ENCODE data around the gene TBC1D30. TPM values are rescaled to one million over a fixed set of nuclear protein-coding genes. Genes with fewer than 3 reads are reported as not detected.

TBC1D30 gene
- total and polyA plus RNA-seq, 4 donors = 0.46 to 2.2 (median 0.70) TPM

DNA sequence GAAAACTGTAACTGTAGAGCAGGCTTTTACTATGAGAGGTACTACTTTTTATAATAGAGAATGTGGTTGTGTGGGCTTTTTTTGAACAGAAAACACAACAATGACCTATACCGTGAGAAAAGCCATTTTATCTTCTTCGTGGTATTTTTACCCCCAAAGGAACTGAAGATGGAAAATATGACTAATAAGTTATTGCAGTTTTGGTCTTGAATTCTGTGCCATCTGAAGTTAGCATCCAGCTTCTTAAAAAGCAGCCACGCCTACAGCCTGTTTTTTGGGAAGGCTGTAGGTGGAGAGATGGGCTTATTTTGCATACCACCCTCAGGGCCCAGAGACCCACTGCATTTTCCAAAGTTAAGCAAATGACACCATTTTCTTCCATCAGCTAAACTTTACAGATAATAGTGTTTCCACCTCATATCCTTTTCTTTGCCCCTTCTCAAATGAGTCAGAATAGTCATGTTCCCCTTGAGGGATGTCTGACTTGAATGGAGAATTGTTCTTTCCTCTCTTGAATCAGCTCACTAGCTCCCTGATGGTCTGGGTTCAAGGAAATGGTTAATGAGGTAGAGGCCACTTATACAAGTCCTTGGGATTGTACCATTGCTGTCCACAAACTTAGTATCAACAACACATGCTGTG is 53.0 kb downstream of the TBC1D30 start:
- H3K9ac ChIP-seq (ENCODE audit: low read depth in 1 of 2, low read length in 2 of 2) = no peak overlapping the region

More for the DNA sequence above, 53.0 kb downstream of the TBC1D30 start:
- Histone ChIP-seq H3K4me3 (ENCODE audit: low read depth in 1 of 3, low read length in 3 of 3) (no peak overlapping the region), H3K9me3 (ENCODE audit: control insufficient read depth in 4 of 4, low read length in 3 of 4) (no peaks in the 10 kb centered on the region), H3K36me3 (ENCODE audit: control insufficient read depth in 4 of 4, insufficient read depth in 3 of 4, low read depth in 1 of 4, low read length in 3 of 4) (no peaks in the 10 kb centered on the region), H3K27me3 (ENCODE audit: control insufficient read depth in 4 of 4, insufficient read depth in 4 of 4, low read length in 3 of 4) (no peaks in the 10 kb centered on the region), H3K4me1 (ENCODE audit: control insufficient read depth in 4 of 4, insufficient read depth in 4 of 4, low read length in 3 of 4) (no peaks in the 10 kb centered on the region), H3K27ac (ENCODE audit: low read depth in 1 of 2, low read length in 2 of 2) (no peak overlapping the region)
- TF ChIP-seq FOXA1 (IDR thresholded peaks at IDR 0.05) (no peak), GABPA (IDR thresholded peaks at IDR 0.05 in 1 of 2, conservative IDR thresholded peaks at IDR 0.05 in 1 of 2) (no peak), FOXA2 (IDR thresholded peaks at IDR 0.05) (no peak), RXRA (IDR thresholded peaks at IDR 0.05) (no peak), TAF1 (conservative IDR thresholded peaks at IDR 0.05) (no peak), MAX (IDR thresholded peaks at IDR 0.05) (no peak), NR2F2 (IDR thresholded peaks at IDR 0.05) (no peak), JUND (IDR thresholded peaks at IDR 0.05) (no peak), HNF4A (conservative IDR thresholded peaks at IDR 0.05) (no peak), RAD21 (IDR thresholded peaks at IDR 0.05) (no peak), HNF4G (IDR thresholded peaks at IDR 0.05) (no peak)
- TF ChIP-seq, protein P1, sequence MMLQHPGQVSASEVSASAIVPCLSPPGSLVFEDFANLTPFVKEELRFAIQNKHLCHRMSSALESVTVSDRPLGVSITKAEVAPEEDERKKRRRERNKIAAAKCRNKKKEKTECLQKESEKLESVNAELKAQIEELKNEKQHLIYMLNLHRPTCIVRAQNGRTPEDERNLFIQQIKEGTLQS (IDR thresholded peaks at IDR 0.05) = no peak
- TF ChIP-seq, protein P2, sequence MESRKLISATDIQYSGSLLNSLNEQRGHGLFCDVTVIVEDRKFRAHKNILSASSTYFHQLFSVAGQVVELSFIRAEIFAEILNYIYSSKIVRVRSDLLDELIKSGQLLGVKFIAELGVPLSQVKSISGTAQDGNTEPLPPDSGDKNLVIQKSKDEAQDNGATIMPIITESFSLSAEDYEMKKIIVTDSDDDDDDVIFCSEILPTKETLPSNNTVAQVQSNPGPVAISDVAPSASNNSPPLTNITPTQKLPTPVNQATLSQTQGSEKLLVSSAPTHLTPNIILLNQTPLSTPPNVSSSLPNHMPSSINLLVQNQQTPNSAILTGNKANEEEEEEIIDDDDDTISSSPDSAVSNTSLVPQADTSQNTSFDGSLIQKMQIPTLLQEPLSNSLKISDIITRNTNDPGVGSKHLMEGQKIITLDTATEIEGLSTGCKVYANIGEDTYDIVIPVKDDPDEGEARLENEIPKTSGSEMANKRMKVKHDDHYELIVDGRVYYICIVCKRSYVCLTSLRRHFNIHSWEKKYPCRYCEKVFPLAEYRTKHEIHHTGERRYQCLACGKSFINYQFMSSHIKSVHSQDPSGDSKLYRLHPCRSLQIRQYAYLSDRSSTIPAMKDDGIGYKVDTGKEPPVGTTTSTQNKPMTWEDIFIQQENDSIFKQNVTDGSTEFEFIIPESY (IDR thresholded peaks at IDR 0.05) = no peak
- TF ChIP-seq, protein P3, sequence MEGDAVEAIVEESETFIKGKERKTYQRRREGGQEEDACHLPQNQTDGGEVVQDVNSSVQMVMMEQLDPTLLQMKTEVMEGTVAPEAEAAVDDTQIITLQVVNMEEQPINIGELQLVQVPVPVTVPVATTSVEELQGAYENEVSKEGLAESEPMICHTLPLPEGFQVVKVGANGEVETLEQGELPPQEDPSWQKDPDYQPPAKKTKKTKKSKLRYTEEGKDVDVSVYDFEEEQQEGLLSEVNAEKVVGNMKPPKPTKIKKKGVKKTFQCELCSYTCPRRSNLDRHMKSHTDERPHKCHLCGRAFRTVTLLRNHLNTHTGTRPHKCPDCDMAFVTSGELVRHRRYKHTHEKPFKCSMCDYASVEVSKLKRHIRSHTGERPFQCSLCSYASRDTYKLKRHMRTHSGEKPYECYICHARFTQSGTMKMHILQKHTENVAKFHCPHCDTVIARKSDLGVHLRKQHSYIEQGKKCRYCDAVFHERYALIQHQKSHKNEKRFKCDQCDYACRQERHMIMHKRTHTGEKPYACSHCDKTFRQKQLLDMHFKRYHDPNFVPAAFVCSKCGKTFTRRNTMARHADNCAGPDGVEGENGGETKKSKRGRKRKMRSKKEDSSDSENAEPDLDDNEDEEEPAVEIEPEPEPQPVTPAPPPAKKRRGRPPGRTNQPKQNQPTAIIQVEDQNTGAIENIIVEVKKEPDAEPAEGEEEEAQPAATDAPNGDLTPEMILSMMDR (IDR thresholded peaks at IDR 0.05; ENCODE audit: low read depth, low read length, missing input control) = no peak
- TF ChIP-seq, protein P4, sequence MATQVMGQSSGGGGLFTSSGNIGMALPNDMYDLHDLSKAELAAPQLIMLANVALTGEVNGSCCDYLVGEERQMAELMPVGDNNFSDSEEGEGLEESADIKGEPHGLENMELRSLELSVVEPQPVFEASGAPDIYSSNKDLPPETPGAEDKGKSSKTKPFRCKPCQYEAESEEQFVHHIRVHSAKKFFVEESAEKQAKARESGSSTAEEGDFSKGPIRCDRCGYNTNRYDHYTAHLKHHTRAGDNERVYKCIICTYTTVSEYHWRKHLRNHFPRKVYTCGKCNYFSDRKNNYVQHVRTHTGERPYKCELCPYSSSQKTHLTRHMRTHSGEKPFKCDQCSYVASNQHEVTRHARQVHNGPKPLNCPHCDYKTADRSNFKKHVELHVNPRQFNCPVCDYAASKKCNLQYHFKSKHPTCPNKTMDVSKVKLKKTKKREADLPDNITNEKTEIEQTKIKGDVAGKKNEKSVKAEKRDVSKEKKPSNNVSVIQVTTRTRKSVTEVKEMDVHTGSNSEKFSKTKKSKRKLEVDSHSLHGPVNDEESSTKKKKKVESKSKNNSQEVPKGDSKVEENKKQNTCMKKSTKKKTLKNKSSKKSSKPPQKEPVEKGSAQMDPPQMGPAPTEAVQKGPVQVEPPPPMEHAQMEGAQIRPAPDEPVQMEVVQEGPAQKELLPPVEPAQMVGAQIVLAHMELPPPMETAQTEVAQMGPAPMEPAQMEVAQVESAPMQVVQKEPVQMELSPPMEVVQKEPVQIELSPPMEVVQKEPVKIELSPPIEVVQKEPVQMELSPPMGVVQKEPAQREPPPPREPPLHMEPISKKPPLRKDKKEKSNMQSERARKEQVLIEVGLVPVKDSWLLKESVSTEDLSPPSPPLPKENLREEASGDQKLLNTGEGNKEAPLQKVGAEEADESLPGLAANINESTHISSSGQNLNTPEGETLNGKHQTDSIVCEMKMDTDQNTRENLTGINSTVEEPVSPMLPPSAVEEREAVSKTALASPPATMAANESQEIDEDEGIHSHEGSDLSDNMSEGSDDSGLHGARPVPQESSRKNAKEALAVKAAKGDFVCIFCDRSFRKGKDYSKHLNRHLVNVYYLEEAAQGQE (IDR thresholded peaks at IDR 0.05) = no peak
- WGBS = 82% methylated on average over 3 of the region's 3 CpGs
- DNase-seq (ENCODE audit: low spot score) = no peak
